CD4-positive, alpha-beta T cell (primary cell): ENCODE data around the gene STAT5B. TPM values are rescaled to one million over a fixed set of nuclear protein-coding genes. Genes with fewer than 3 reads are reported as not detected.

Source experiments
- ATAC-seq: fragments of 200-7000 bp; cut with Tn5 transposase; one replicate; pipeline ENCODE4 v1.10.0; 2022; ENCODE audit warnings: mild to moderate bottlenecking; ENCODE audit not compliant: poor library complexity
- CTCF ChIA-PET: fragments of 350-600 bp; sonication (Branson Sonifier 250); formaldehyde crosslinking; loops from one replicate; lab custom pipeline; 2021; ENCODE audit warnings: antibody characterized with exemption, inconsistent platforms; lab: Charles Lee
- POLR2A ChIA-PET: fragments of 350-600 bp; sonication (Branson Sonifier 250); formaldehyde crosslinking; loops from one replicate; lab custom pipeline; 2021; ENCODE audit warnings: antibody characterized with exemption, inconsistent platforms; lab: Charles Lee
- DNase-seq, 14 experiments: peaks; one replicate each; pipeline ENCODE4 v3.0.0-alpha.2; 2013 to 2020; ENCODE audit warnings: mixed read lengths in 2 of 14
- H3K27ac ChIP-seq, 2 donors: one replicate each; pipeline versions ENCODE4 v1.5.1 to v1.7.0; 2013; ENCODE audit warnings: low read length in 2 of 2, low read depth in 1 of 2, mild to moderate bottlenecking in 1 of 2
- H3K27me3 ChIP-seq, 2 experiments: 1 replicate in 1 of 2; 2 replicates in 1 of 2; pipeline versions ENCODE4 v1.6.1 to v1.7.0; 2013; ENCODE audit warnings: low read length in 2 of 2, control low read depth in 1 of 2, mild to moderate bottlenecking in 1 of 2, moderate library complexity in 1 of 2; ENCODE audit not compliant: insufficient read depth in 2 of 2, control insufficient read depth in 1 of 2
- H3K36me3 ChIP-seq: one replicate; pipeline ENCODE4 v1.6.1; 2013; ENCODE audit warnings: low read length, control low read depth; ENCODE audit not compliant: insufficient read depth
- H3K4me1 ChIP-seq: one replicate; pipeline ENCODE4 v1.6.1; 2013; ENCODE audit warnings: low read length, control low read depth; ENCODE audit not compliant: insufficient read depth
- H3K4me3 ChIP-seq: one replicate; pipeline ENCODE4 v1.5.1; 2013; ENCODE audit warnings: mild to moderate bottlenecking, low read length, moderate library complexity
- H3K9me3 ChIP-seq, 2 experiments: 1 replicate in 1 of 2; 2 replicates in 1 of 2; pipeline versions ENCODE4 v1.6.1 to v1.7.0; 2013; ENCODE audit warnings: low read length in 2 of 2, mild to moderate bottlenecking in 2 of 2, control low read depth in 1 of 2, moderate library complexity in 1 of 2; ENCODE audit not compliant: control insufficient read depth in 1 of 2, insufficient read depth in 1 of 2
- H3K27ac Mint-ChIP-seq: one replicate; pipeline ENCODE4 v1.8.0; 2020; ENCODE audit warnings: mixed read lengths
- H3K27me3 Mint-ChIP-seq: one replicate; pipeline ENCODE4 v1.8.0; 2021; ENCODE audit warnings: mixed read lengths
- H3K36me3 Mint-ChIP-seq: one replicate; pipeline ENCODE4 v1.8.0; 2021; ENCODE audit warnings: low read depth, mixed read lengths
- H3K4me1 Mint-ChIP-seq: one replicate; pipeline ENCODE4 v1.8.0; 2021; ENCODE audit warnings: low read depth, mixed read lengths
- H3K4me3 Mint-ChIP-seq: one replicate; pipeline ENCODE4 v1.8.0; 2020; ENCODE audit warnings: mild to moderate bottlenecking, mixed read lengths
- H3K9me3 Mint-ChIP-seq: one replicate; pipeline ENCODE4 v1.8.0; 2020; ENCODE audit warnings: mixed read lengths
- CTCF ChIP-seq: fragments of 200-600 bp; IDR thresholded peaks from one replicate; pipeline ENCODE4 v1.8.0; 2022; ENCODE audit warnings: antibody characterized with exemption, mild to moderate bottlenecking
- intact Hi-C, 2 experiments: fragments of 100-400 bp; cut with DNase I in 1 of 2; cut with micrococcal nuclease in 1 of 2; formaldehyde crosslinking; loops; one replicate each; pipeline versions ENCODE4 v1.15.1 to v1.9.0; 2023 to 2025; cut with DNase I, micrococcal nuclease
- total RNA-seq, 174 experiments: library from RNA in 2 of 174; stranded (reverse) in 2 of 174; gene quantifications; one replicate each; pipeline ENCODE4 v1.2.3 and lab custom pipeline; 2021 to 2026

STAT5B gene
- total RNA-seq, 2 experiments from 2014 or later, result 99.4 to 104 TPM

GRCh38 chr17:42159796-42160530, 116.2 kb downstream of the STAT5B start:
- POLR2A ChIA-PET, result no interaction called here
- CTCF ChIA-PET, result no interaction called here
- intact Hi-C loops, result loop anchor here in 1 of 2 experiments (10.0 kb wide), 1 partner anchor 1325 kb away; the partner anchor contains the start of gene DHX8
- Histone ChIP-seq H3K27ac (no peak overlapping the region), H3K9me3 (peaks cover 0 to 7% of the 10 kb centered on the region in 2 experiments), H3K27me3 (no peaks in the 10 kb centered on the region), H3K4me3 (no peak overlapping the region), H3K36me3 (no peaks in the 10 kb centered on the region), H3K4me1 (peaks cover 7% of the 10 kb centered on the region)
- Mint-ChIP-seq H3K4me1 (peaks cover 9% of the 10 kb centered on the region), H3K27me3 (no peaks in the 10 kb centered on the region), H3K27ac (no peak overlapping the region), H3K36me3 (peaks cover 1% of the 10 kb centered on the region), H3K4me3 (no peak overlapping the region), H3K9me3 (no peaks in the 10 kb centered on the region)
- no peak for TF ChIP-seq CTCF
- DNase-seq (no peak), ATAC-seq (no peak)

DNA sequence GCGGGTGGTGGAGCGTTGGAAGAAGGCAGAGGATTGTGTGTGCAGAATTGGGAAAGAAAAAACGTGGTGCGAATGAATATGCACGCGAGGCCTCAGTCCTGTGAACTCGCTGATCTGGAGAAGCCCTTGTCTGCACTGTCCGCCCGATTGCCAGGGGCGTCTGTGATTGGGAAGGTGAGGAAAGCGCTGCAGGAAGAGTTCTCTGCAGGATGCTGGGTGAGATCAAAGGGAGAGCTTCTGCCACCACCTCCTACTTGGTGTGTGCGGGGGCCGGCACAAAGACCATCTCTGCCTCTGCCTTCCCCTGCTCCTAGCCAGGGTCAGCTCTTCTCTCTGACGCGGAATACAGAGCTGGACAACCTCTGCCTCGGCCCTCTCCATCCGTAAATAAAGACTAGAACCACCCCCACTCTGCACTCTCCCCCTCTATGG, 120.6 kb downstream of the STAT5B start:
- Mint-ChIP-seq H3K4me1 (peaks cover 32% of the 10 kb centered on the region), H3K27me3 (no peaks in the 10 kb centered on the region), H3K36me3 (peaks cover 17% of the 10 kb centered on the region), H3K9me3 (no peaks in the 10 kb centered on the region), H3K4me3 (peak overlapping the region; percentile 99), H3K27ac (peak overlapping the region; percentile 64)
- peaks cover 0 to 7% of the 10 kb centered on the region in 2 experiments for H3K9me3 ChIP-seq
- no peak for TF ChIP-seq CTCF
- peak overlapping the region; percentile 84 for H3K4me3 ChIP-seq
- DNase-seq (peak in 1 of 14 experiments; percentile 45), ATAC-seq (no peak)
- CTCF ChIA-PET, result interaction anchor here (0.7 to 1.1 kb wide), 2 partner anchors 26 to 139 kb away, joined by 3 to 4 read pairs; partner anchors contain the start of gene DNAJC7
- intact Hi-C loops, result loop anchor here (1.0 to 10.0 kb wide), 8 partner anchors 23 to 1329 kb away; partner anchors contain the start of genes CNP (in 1 of the 2), DHX8 (in 1 of the 2), DNAJC7 (in 1 of the 2) and KAT2A (in 1 of the 2)
- no peak overlapping the region for H3K27ac ChIP-seq
- POLR2A ChIA-PET, result interaction anchor here (0.6 to 3.2 kb wide), 3 partner anchors 39 to 375 kb away, joined by 3 to 10 read pairs (median 4); partner anchors contain the start of genes DNAJC7 and GHDC
- peaks cover 10% of the 10 kb centered on the region for H3K36me3 ChIP-seq
- H3K4me1 ChIP-seq, result peaks cover 41% of the 10 kb centered on the region
- H3K27me3 ChIP-seq, result no peaks in the 10 kb centered on the region

- peaks cover 48% of the 10 kb centered on the region for H3K4me1 ChIP-seq
- ChIA-PET CTCF (interaction anchor here (1.1 to 1.7 kb wide), 2 partner anchors 134 to 224 kb away, joined by 3 to 4 read pairs; partner anchors contain the start of genes NKIRAS2 and ODAD4), POLR2A (interaction anchor here (0.9 to 3.2 kb wide), 3 partner anchors 137 to 234 kb away, joined by 3 to 10 read pairs (median 3); partner anchors contain the start of genes CNP, DNAJC7 and STAT3)
- Mint-ChIP-seq H3K9me3 (no peaks in the 10 kb centered on the region), H3K4me3 (peak overlapping the region; percentile 99), H3K4me1 (peaks cover 32% of the 10 kb centered on the region), H3K27me3 (no peaks in the 10 kb centered on the region), H3K27ac (peak overlapping the region; percentile 88), H3K36me3 (peaks cover 18% of the 10 kb centered on the region)
- H3K36me3 ChIP-seq, result peaks cover 13% of the 10 kb centered on the region
- H3K4me3 ChIP-seq, result peak overlapping the region; percentile 84
- intact Hi-C loops, result loop anchor here (2.0 to 10.0 kb wide), 4 partner anchors 29 to 1331 kb away; partner anchors contain the start of genes CNP (in 1 of the 2), DHX8 (in 1 of the 2) and KAT2A (in 1 of the 2)
- peak overlapping the region; percentile 72 to 79 for H3K27ac ChIP-seq
- no peak for ATAC-seq
- DNase-seq, result peak in 3 of 14 experiments; percentile 4 to 48 (median 44)
- no peaks in the 10 kb centered on the region for H3K27me3 ChIP-seq
- peaks cover 0 to 7% of the 10 kb centered on the region in 2 experiments for H3K9me3 ChIP-seq
- TF ChIP-seq CTCF, result no peak
These were observed 122.1 kb downstream of the STAT5B start for GRCh38 chr17:42153919-42154742.
